Jurkat, Clone E6-1 (cell line): ENCODE measurements around the gene DIAPH2.
"Not testable (repeated sequence)": the region's sequence is repeated elsewhere in the genome, so short reads cannot be mapped to it uniquely, and the experiment has no call there.

Experiments
- DNase-seq: peaks from one replicate; pipeline ENCODE4 v3.0.0-alpha.2; 2011; ENCODE audit warnings: low read depth, low spot score
- H3K4me3 ChIP-seq: 2 replicates; pipeline ENCODE4 v1.5.1; 2011; ENCODE audit warnings: mild to moderate bottlenecking, low read length, control low read depth, moderate library complexity

DIAPH2 gene

DNA sequence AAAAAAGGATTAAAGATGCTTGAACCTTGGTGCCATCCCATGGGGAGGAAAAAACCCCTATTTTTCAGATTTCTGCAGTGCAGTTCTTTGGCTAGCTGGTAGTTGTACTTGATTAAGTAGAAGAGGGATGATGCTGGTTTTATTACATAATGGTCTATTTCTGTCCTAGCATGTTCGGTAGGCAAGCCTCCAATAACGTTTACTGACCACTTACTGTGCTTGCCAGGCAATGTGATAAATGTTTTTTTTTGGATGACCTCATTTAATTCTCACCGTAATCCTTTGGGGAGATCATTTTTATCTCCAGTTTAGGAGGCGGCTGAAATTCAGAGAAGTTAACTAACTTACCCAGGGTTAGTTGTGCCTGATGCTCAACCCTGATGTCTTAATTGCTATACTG lies 106.9 kb downstream of the DIAPH2 start:
- H3K4me3 ChIP-seq: no peak overlapping the region
- no peak for DNase-seq

DNA sequence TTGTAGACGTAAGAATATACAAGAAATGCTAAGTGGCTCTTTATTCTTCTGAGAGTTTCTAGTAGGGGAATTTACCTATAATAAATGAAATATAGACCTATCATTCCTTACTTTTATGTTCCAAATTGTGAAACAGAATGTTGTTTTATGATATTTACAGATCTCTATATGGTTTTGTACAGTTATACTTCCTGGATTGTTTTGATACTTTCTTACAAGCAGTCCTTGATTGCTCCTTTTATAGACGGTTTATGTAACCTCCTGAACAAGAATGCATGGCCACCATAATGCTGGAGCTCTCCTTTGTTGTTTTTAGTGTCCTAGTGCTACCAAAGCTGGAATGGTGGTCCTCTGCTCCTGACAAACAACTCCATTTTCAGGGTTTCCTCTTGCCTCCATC lies 107.4 kb downstream of the DIAPH2 start:
- no peak for DNase-seq
- no peak overlapping the region for H3K4me3 ChIP-seq

DNA sequence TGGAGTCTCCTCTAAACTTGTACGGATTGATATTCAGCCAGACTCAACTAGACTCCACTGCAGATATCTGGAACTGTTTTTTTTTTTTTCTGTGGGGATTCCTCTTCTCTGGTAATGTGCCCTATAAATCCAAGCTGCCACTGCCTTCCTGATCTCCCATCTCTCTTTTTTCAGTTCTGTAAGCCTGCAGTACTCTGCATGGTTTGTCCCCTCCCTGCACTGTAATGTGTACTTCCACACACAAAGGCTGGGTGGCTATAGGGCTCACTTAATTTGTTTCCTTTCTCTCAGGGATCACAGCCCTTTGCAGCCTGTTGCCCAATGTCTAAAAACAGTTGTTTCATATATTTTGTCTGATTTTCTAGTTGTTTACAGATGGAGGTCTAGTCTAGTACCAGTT lies 114.3 kb downstream of the DIAPH2 start:
- DNase-seq: no peak

DNA sequence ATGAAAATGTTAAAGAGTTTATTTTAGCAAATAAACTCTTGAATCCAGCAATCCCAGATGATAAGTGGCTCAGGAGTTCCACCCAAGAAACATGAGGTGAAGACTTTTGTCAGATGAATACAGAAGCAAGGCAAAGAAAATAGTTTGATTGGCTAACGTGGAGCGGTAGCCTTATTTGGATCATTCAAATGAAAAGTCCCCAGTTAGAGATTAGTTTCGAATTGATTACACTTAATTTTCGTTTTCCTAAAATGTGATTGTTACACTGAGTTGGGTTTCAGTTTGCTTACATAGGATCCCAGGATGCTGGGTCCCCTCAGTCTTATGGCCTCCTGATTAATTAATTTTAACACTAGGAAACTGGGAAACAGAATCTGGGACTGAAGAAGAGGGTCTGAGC lies 122.7 kb downstream of the DIAPH2 start:
- no peak for DNase-seq

More for the DNA sequence above, 114.3 kb downstream of the DIAPH2 start:
- no peak overlapping the region for H3K4me3 ChIP-seq

DNA sequence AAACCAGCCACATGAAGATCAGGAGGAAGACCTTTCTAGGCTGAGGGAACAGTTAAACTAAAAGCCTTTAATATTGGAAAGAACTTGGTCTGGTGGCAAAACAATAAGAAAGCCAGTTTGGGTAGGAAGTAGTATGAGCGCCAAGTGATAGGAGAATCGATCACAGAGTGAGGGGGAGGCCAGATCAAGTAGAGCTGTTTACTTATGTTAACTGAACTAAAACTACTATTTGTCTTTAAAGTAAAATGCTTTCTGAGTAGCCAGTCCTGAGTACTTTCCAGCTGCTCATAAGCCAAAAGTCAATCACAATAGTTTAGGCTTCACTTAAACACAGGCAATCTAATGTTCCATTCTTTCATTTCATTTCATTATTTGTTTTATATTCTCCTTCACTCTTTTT lies 136.3 kb downstream of the DIAPH2 start:
- no peak for DNase-seq
- no peak overlapping the region for H3K4me3 ChIP-seq

More for the DNA sequence above, 122.7 kb downstream of the DIAPH2 start:
- H3K4me3 ChIP-seq: no peak overlapping the region

DNA sequence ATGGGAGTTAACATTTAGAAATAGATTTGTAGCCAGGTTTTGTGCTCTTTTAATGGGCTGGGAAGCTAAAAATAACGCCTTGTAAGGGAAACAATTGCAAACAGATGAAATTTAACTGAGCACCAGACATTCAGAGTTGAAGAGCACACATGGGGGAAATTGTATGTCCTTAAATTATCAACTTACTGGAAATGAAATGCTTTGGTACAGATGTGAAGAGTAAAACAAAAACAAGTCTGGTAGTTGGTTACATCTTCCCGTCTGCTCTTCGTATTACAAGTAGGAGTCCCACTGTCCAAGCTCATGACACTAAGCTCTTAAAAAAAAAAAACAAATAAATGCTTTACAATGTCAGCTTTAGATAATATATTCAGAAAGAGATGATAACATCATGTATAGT lies 139.5 kb downstream of the DIAPH2 start:
- no peak for DNase-seq
- H3K4me3 ChIP-seq: no peak overlapping the region

DNA sequence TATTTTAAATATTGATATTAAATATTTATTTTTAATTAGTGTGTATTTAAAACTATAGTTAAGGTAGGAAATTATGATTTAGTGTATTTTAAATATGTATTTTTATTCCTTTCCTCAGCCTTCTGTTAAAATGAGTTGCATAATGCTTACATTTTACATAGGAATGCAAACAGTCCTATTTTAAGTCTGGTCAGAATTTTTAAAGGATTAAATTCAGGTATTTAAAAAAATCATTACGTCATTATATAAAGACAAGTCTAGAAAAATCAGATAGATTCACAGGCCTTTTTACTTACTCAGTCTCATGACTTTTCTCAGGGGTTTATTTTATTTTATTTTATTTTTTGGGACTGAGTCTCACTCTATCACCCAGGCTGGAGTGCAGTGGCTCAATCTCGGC lies 148.7 kb downstream of the DIAPH2 start:
- no peak for DNase-seq
- no peak overlapping the region for H3K4me3 ChIP-seq

DNA sequence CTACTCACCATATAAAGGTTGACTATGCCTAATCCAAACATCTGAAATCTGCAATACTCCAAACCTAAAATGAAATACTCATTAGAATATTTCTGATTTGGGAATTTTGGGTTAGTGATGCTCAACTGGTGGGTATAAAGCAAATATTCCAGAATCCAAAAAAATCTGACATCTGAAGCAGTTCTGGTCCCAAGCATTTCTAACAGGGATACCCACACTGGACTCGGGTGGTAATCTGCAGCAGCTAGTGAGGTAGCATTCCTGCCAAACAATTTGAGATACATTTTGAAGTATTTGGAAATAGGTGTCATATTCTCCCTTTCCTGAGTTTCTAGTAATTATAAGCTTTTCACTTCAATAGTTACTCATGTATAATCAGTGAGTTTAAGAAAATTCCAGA lies 149.5 kb downstream of the DIAPH2 start:
- DNase-seq: no peak
- no peak overlapping the region for H3K4me3 ChIP-seq

DNA sequence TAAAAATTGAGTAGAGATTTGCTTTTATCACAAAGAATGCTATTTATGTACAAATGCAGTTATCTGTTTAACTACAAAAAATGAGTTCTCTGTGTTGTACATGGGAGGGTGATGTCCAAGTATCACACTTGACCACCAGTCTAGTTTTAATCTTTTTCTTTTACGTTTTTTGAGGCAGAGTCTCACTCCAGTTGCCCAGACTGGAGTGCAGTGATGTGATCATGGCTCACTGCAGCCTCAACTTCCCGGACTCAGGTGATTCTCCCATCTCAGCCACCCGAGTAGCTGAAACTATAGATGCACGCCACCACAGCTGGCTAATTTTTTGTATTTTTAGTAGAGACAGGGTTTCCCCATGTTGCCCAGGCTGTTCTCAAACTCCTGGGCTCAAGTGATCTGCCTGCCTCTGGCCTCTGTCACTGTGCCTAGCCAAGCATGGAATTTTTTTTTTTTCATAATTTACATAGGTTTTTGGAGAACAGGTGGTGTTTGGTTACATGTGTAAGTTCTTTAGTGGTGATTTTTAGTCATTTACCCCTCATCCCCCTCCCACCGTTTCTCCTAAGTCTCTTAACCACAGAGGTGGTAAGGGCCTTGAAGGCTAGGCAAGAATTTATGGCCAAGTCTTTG lies 151.1 kb downstream of the DIAPH2 start:
- no peak for DNase-seq

DNA sequence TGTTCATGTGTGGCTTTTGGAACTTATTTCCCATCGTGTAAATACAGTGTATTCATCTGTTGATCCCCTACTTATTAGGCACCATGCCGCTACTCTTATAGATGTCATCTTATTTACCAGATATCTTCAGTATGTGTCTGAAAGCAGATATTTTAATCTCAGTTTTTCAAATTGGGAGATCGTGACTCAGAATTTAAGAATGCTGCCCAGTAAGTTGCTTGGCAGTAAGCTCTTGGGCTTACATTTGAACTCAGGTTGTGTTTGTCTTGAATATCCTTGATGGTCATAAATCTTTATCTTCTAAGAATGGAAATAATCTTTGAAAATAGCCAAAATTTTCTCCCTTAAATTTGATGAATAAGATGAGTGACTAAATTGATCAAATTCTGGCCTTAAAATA lies 153.2 kb downstream of the DIAPH2 start:
- no peak overlapping the region for H3K4me3 ChIP-seq
- no peak for DNase-seq

More for the DNA sequence above, 151.1 kb downstream of the DIAPH2 start:
- no peak overlapping the region for H3K4me3 ChIP-seq

DNA sequence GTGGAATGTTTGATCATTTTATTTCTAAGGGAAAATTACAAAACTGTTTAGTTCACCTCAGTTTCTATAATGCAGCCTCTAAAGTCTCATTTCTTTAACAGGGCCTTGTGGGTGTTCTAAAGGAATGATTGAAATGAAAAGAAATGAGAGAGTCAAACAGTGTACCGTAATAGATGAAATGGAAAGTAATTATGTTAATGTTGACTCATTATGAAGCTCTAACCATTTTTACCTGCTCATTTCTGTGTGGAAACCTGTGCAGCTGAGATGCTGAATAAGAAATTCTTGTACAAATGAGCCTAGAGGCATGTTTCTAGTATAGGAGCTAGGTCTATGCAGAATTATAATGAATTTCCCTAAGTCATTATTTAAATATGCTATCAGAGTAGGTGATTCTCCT lies 153.9 kb downstream of the DIAPH2 start:
- no peak overlapping the region for H3K4me3 ChIP-seq
- DNase-seq: no peak

DNA sequence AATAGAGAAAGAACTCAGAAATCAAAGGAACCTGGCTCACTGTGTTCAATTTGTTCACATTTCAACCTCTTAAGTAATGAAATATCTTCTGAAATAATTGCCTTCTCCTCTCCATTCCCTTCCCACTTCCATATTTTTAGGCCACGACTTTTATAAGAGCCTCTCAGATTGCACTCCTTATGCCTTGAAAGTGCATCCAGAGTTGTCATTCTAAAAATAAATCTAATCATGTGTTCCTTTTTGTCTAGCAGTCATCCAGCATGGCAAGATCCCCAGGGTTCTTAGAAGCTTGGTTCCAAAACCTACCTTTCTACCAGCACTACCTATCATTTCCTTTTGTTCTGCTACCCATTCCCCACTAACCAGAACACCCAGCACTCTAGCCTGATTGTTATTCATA lies 156.7 kb downstream of the DIAPH2 start:
- H3K4me3 ChIP-seq: no peak overlapping the region
- no peak for DNase-seq

DNA sequence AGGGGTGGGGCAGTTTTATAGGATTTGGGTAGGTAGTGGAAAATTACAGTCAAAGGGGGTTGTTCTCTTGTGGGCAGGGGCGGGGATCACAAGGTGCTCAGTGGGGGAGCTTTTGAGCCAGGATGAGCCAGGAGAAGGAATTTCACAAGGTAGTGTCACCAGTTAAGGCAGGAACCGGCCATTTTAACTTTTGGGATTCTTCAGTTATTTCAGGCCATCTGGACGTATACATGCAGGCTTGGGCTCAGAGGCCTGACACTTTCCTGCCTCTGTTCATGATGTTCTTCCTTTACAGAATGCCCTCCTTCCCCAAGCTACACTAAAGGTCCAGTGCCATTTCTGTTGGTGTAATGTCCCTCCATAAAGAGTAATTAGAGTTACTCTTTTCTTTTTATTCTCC lies 157.2 kb downstream of the DIAPH2 start:
- DNase-seq, H3K4me3 ChIP-seq: not testable (repeated sequence)

DNA sequence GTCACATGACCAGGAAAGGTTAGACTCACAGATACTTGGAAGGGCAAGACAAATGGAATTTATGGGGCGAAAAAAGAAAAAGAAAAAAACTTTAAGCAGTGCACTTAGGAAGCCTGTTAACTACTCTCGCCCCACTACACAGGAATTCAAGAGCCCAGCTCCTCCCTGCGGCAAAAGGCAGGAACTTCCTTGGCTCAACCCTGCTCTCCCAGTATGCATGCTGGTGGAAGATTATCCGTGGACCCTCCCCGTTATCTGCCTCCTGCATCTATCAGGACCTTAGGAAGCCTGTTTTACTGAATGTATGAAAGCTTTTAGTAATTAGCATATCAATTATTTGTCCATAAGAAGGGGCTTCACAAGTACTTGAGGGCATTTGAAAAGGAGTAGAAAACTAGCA lies 158.9 kb downstream of the DIAPH2 start:
- no peak for DNase-seq
- no peak overlapping the region for H3K4me3 ChIP-seq

DNA sequence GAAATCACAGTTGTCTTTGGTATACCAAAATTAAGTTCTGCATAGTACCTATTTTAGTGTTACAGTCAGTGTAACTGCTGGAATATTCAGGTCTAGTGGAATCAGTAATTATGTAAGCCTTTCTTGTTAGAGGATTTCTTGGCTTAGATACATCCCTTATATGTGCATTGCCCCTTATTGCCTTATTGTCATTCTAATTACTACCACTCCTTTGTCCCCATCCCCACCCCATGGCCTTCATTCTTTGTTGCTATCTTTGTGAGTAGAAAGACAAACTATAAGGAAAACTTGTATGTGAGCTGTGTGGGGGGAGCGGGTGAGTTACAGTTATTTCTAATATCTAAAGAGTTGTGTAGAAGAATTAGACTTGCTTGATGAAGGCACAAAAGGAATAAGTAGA lies 162.2 kb downstream of the DIAPH2 start:
- H3K4me3 ChIP-seq: no peak overlapping the region
- no peak for DNase-seq

DNA sequence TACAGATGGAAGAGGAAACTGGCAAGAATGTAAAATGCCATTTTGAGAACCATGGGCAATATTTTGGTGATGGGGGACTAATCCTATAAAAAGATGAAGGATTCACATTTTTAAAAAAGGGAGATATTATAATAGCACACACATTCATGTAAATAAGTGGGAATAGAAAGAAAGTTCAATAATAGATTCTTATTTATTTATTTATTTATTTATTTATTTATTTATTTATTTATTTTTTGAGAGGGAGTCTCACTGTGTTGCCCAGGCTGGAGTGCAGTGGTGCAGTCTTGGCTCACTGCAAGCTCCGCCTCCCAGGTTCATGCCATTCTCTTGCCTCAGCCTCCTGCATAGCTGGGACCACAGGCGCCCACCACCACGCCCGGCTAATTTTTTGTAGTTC lies 174.8 kb downstream of the DIAPH2 start:
- DNase-seq, H3K4me3 ChIP-seq: not testable (repeated sequence)

DNA sequence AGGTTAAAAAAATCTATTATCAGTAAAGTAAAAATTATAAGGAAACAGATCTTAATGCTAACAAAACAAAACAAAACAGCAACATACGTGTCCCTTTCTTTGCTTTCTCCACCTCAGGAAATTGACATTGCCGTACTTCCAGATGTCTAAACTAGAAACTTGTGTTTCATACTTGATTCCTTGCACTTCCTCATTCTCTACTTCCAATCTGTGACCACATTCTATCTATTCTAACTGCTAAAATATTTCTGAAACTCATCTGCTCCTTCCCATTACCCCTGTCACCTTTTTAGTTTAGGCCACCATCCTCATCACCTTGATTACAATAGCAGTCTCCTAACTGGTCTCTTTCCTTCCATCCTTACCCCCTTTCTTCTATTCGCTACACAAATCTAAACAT lies 176.6 kb downstream of the DIAPH2 start:
- H3K4me3 ChIP-seq: no peak overlapping the region
- no peak for DNase-seq

DNA sequence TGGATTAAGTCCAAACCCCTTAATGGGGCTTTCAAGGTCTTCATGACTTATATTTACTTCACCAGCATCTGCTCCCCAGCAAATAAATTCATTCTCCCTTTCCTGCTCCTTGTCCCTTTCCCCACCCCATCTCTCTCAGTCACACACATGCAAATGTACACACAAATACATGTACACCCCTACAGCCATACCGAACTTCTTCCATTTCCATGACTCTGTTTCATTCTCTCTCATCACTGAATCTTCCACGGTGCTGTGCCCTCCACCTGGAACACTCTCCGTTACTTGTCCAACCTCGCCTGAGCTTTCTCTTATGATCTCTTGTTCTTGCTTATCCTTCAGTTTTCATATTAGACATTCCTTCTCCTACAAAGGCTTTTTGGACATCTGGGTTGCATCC lies 177.0 kb downstream of the DIAPH2 start:
- DNase-seq: no peak
- H3K4me3 ChIP-seq: no peak overlapping the region

DNA sequence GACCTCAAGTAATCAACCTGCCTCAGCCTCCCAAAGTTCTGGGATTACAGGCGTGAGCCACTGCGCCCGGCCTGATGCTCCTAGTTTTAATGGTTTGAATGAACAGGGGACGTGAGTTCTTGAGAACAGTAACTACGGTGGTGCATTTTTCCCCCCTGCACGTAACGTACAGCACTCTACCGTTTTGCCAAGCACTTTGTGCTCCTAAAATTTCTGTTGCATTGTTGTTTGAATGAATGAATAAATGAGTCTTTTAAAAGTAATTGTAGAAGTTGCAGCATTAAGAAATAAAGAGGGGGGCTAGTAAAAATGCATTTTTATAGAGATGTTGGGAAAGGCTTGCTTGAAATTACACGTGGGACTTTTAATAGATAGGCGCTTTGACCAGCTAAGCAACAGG lies 199.0 kb downstream of the DIAPH2 start, which contains the start of gene RPA4:
TSS of gene RPA4 (plus strand) at position 301 of the 400 bp plus-strand sequence. CDS start 403 bp downstream, outside the sequence.
- no peak for DNase-seq
- no peak within 1 kb of the TSS for H3K4me3 ChIP-seq

DNA sequence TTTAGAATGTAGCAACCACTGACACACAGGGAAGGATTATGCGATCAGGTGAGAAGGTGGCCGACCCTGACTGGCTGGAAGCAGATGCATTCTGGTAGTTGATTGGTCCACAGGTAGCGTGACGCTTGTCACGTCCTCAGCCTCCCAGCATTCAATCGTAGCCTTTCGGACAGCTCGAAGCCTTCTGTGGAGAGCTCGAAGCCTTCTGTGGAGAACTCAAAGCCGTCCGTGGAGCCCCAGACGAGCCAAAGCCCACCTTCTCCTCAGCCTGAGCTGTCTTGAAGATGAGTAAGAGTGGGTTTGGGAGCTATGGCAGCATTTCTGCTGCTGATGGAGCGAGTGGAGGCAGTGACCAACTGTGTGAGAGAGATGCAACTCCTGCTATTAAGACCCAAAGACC lies 199.4 kb downstream of the DIAPH2 start:
- no peak overlapping the region for H3K4me3 ChIP-seq
- DNase-seq: no peak

DNA sequence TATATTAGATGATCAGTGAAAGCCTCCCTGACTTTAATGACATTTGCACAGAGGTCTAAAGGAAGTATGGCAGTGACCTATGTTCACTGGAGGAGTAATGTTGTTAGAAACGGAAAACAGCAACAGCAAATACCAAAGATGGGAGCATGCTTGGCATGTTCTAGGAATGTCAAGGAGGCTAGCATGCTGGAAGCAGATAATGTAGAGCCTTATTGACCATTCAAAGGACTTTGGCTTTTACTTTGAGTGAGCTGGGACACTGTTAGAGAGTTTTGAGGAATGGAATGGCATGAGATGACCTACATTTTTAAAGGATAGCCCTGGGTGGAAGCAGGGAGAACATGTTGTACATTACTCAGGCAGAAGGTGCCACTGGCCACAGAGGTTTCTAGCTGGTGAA lies 205.1 kb downstream of the DIAPH2 start:
- no peak overlapping the region for H3K4me3 ChIP-seq
- DNase-seq: no peak

DNA sequence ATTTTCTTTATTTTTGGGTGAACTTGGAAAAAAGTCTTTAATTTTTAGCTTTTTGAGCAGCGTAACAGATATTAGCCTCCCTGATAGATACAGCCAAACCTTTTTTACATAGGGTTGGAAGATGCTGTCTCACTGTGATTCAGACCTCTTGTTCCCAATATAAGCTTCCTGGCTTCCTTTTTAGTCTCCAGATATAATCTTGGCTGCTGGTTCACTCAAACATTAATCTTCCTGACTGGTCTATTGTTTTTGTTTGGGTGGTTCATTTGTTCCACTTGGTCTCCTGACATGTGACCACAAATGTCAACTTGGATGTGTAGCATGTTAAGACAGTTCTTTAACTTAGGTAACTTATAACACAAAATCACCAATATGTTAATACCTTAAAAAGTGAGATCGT lies 222.1 kb downstream of the DIAPH2 start:
- DNase-seq: no peak
- no peak overlapping the region for H3K4me3 ChIP-seq
